ENCODE data around the gene SCAND1.
"Not testable (repeated sequence)": the region's sequence is repeated elsewhere in the genome, so short reads cannot be mapped to it uniquely, and the experiment has no call there.

Gene SCAND1

GRCh38 chr20:35956616-35957015 lies 2.3 kb upstream of the SCAND1 start:
- no peak for DNase-seq

- DNase-seq: peak; percentile 60
These were observed 577 bp upstream of the SCAND1 start for GRCh38 chr20:35954907-35955251.

GRCh38 chr20:35953387-35954199 lies 709 bp downstream of the SCAND1 start:
- DNase-seq: peak; percentile 44

GRCh38 chr20:35952480-35953386 lies 1.6 kb downstream of the SCAND1 start:
- no peak for DNase-seq

GRCh38 chr20:35952080-35952479 lies 2.2 kb downstream of the SCAND1 start:
- DNase-seq: not testable (repeated sequence)

- no peak for DNase-seq
These were observed 4.2 kb downstream of the SCAND1 start for GRCh38 chr20:35950093-35950492.

- DNase-seq: no peak
These were observed 6.4 kb downstream of the SCAND1 start for GRCh38 chr20:35947907-35948306.

GRCh38 chr20:35947489-35947888 lies 6.8 kb downstream of the SCAND1 start:
- no peak for DNase-seq

GRCh38 chr20:35942243-35942642 lies 12.1 kb downstream of the SCAND1 start:
- DNase-seq: peak; percentile 55

GRCh38 chr20:35941620-35942019 lies 12.7 kb downstream of the SCAND1 start:
- no peak for DNase-seq

- no peak for DNase-seq
These were observed 15.0 kb downstream of the SCAND1 start for GRCh38 chr20:35939264-35939663.

- no peak for DNase-seq
These were observed 20.3 kb downstream of the SCAND1 start for GRCh38 chr20:35934050-35934449.

GRCh38 chr20:35929301-35929700 lies 25.0 kb downstream of the SCAND1 start:
- no peak for DNase-seq

- DNase-seq: no peak
These were observed 33.8 kb downstream of the SCAND1 start for GRCh38 chr20:35920523-35920922.

GRCh38 chr20:35918021-35918420 lies 36.3 kb downstream of the SCAND1 start:
- DNase-seq: no peak

GRCh38 chr20:35917077-35917476 lies 37.2 kb downstream of the SCAND1 start:
- no peak for DNase-seq

GRCh38 chr20:35912881-35913280 lies 41.4 kb downstream of the SCAND1 start:
- DNase-seq: no peak

- DNase-seq: no peak
These were observed 44.0 kb downstream of the SCAND1 start for GRCh38 chr20:35910254-35910653.

- no peak for DNase-seq
These were observed 44.5 kb downstream of the SCAND1 start for GRCh38 chr20:35909796-35910195.

GRCh38 chr20:35909176-35909575 lies 45.1 kb downstream of the SCAND1 start:
- DNase-seq: no peak

GRCh38 chr20:35908007-35908406 lies 46.3 kb downstream of the SCAND1 start:
- DNase-seq: no peak

- DNase-seq: no peak
These were observed 47.1 kb downstream of the SCAND1 start for GRCh38 chr20:35907017-35907701.

- no peak for DNase-seq
These were observed 49.2 kb downstream of the SCAND1 start for GRCh38 chr20:35904982-35905663.

All from NCI-H2227 treated with DMSO at 0.1 percent for 48 hours (cell line).